ENCODE results near the gene NFE2L2. TPM values are rescaled to one million over a fixed set of nuclear protein-coding genes. Genes with fewer than 3 reads are reported as not detected.

Gene NFE2L2
- total and polyA plus RNA-seq, 2 experiments from 2014 or later = 77.4 to 123 TPM

DNA sequence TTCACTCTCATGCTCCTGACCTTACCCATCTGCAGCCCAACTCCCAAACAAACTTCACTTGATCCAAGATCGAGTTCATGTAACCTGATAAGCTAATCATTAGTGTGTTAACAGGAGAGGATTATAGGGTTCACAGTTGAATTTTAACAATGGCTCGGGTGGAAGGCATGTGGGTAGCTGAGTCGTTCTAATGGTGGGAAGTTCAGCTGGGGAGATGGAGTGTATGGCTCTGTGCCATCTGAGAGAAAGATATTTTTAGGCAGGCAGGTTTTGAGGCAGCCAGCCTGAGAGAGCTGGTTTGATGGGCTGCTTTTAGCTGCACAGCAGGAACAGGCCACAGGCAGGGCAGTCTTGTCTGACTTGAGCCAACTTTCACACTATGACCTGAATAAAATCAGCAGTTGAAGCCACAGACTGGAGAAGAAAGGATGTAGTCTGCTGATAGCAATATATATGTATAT, 17.7 kb upstream of the NFE2L2 start:
- Histone ChIP-seq H4K20me1 (ENCODE audit: insufficient read depth) (no peaks in the 10 kb centered on the region), H3F3A (ENCODE audit: insufficient read depth) (no peaks in the 10 kb centered on the region), H3K9ac (no peak overlapping the region), H3K79me2 (ENCODE audit: insufficient read depth) (no peaks in the 10 kb centered on the region), H3K4me3 (no peak overlapping the region), H3K36me3 (ENCODE audit: low read depth) (no peaks in the 10 kb centered on the region), H3K9me2 (ENCODE audit: insufficient read depth) (no peaks in the 10 kb centered on the region), H3K27ac (no peak overlapping the region), H2AFZ (no peak overlapping the region), H3K4me2 (ENCODE audit: unreplicated experiment) (no peak overlapping the region), H3K9me3 (ENCODE audit: low read depth) (no peaks in the 10 kb centered on the region), H3K27me3 (replicated peaks; ENCODE audit: insufficient read depth) (no peaks in the 10 kb centered on the region), H3K4me1 (ENCODE audit: insufficient read depth) (no peaks in the 10 kb centered on the region)
- peak; percentile 26 for DNase-seq
- in situ Hi-C loops (cut with MboI) = no loop called here
- no peak for TF ChIP-seq EZH2 (IDR thresholded peaks at IDR 0.05; ENCODE audit: insufficient read depth, poor library complexity, severe bottlenecking)
- no peak for TF ChIP-seq EZH2phosphoT487 (IDR thresholded peaks at IDR 0.05; ENCODE audit: insufficient read depth, low read depth)
- WGBS, 2 experiments (ENCODE audit: low coverage in 1 of 2, low lambda C conversion rate in 2 of 2, missing lambda C conversion rate in 2 of 2) = 45 to 50% methylated on average over 3 of the region's 3 CpGs

DNA sequence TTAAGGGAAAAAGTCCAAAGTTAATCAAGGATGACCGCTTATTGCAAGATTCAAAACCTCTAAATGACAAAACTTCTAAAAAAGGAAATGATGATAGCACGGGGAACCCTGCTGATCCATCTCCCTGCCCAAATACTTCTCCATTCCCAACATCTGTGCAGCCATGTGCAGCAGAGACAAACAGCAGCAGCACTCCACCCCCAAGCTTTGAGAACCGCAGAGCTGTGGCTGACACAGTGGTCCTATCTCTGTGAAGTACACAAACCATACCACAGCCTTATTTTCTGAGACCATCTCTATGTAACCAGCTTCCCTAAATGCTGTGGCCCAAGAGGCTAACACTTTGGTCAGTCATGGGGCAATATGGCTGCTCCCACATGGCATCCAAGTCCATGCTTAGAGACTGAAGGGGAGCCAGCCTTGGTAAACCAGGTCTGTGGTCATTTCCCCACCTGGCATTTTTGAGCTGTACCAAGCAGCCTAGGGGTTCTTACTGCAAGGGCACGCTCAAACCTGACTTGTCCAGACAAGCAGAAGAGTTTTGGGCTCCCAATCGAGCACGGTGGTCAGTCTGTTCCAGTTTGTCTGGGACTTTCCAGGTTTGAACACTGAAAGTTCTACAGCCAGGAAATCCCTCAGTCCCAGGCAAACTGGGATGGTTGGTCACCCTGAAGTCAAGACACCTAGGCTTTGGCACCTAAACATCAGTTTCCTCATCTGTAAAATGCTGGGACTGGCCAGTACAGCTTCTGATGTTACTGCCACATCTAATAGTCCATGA, 17.1 kb upstream of the NFE2L2 start:
- H4K20me1 ChIP-seq (ENCODE audit: insufficient read depth) = no peaks in the 10 kb centered on the region
- H3K4me2 ChIP-seq (ENCODE audit: unreplicated experiment) = no peak overlapping the region
- H3K9me2 ChIP-seq (ENCODE audit: insufficient read depth) = no peaks in the 10 kb centered on the region
- H3K27ac ChIP-seq = no peak overlapping the region
- H3K9me3 ChIP-seq (ENCODE audit: low read depth) = no peaks in the 10 kb centered on the region
- no peak overlapping the region for H3K9ac ChIP-seq
- in situ Hi-C loops (cut with MboI) = no loop called here
- no peaks in the 10 kb centered on the region for H3F3A ChIP-seq (ENCODE audit: insufficient read depth)
- WGBS, 2 experiments (ENCODE audit: low coverage in 1 of 2, low lambda C conversion rate in 2 of 2, missing lambda C conversion rate in 2 of 2) = 74 to 81% methylated on average over 6 of the region's 6 CpGs
- H3K27me3 ChIP-seq (replicated peaks; ENCODE audit: insufficient read depth) = no peaks in the 10 kb centered on the region
- no peaks in the 10 kb centered on the region for H3K4me1 ChIP-seq (ENCODE audit: insufficient read depth)
- H3K79me2 ChIP-seq (ENCODE audit: insufficient read depth) = no peaks in the 10 kb centered on the region
- H3K36me3 ChIP-seq (ENCODE audit: low read depth) = no peaks in the 10 kb centered on the region
- H2AFZ ChIP-seq = no peak overlapping the region
- no peak for DNase-seq
- no peak for TF ChIP-seq EZH2 (IDR thresholded peaks at IDR 0.05; ENCODE audit: insufficient read depth, poor library complexity, severe bottlenecking)
- TF ChIP-seq EZH2phosphoT487 (IDR thresholded peaks at IDR 0.05; ENCODE audit: insufficient read depth, low read depth) = no peak
- H3K4me3 ChIP-seq = no peak overlapping the region

DNA sequence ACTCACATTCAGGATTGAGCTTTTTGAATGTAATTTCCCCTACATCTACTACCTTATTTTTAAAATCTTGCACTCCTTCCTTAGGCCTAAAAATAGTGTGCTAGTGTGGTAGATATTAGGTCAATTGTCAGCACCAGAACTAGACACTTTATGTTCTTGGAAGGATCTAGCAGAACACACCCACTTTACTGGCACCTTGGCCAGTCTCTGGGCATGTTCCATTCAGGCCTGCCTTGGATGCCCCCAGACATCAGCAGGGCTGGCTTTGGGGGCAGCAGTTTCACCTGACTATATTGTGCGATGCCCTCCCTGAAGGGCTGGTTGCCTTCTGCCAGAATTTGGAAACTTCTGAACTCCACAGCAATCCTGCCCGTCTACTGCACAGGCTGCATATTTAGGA, 15.3 kb upstream of the NFE2L2 start:
- H3K79me2 ChIP-seq (ENCODE audit: insufficient read depth) = no peaks in the 10 kb centered on the region
- no peaks in the 10 kb centered on the region for H3K9me3 ChIP-seq (ENCODE audit: low read depth)
- H2AFZ ChIP-seq = no peak overlapping the region
- H3K4me1 ChIP-seq (ENCODE audit: insufficient read depth) = peaks cover 8% of the 10 kb centered on the region
- in situ Hi-C loops (cut with MboI) = no loop called here
- no peak for DNase-seq
- H3K27me3 ChIP-seq (replicated peaks; ENCODE audit: insufficient read depth) = no peaks in the 10 kb centered on the region
- TF ChIP-seq EZH2 (IDR thresholded peaks at IDR 0.05; ENCODE audit: insufficient read depth, poor library complexity, severe bottlenecking) (no peak), EZH2phosphoT487 (IDR thresholded peaks at IDR 0.05; ENCODE audit: insufficient read depth, low read depth) (no peak)
- no peak overlapping the region for H3K9ac ChIP-seq
- H3K9me2 ChIP-seq (ENCODE audit: insufficient read depth) = no peaks in the 10 kb centered on the region
- 85 to 93% methylated on average over 2 of the region's 2 CpGs for WGBS, 2 experiments (ENCODE audit: low coverage in 1 of 2, low lambda C conversion rate in 2 of 2, missing lambda C conversion rate in 2 of 2)
- H3K4me2 ChIP-seq (ENCODE audit: unreplicated experiment) = no peak overlapping the region
- peaks cover 6% of the 10 kb centered on the region for H3F3A ChIP-seq (ENCODE audit: insufficient read depth)
- no peak overlapping the region for H3K4me3 ChIP-seq
- H3K36me3 ChIP-seq (ENCODE audit: low read depth) = no peaks in the 10 kb centered on the region
- no peaks in the 10 kb centered on the region for H4K20me1 ChIP-seq (ENCODE audit: insufficient read depth)
- H3K27ac ChIP-seq = no peak overlapping the region

DNA sequence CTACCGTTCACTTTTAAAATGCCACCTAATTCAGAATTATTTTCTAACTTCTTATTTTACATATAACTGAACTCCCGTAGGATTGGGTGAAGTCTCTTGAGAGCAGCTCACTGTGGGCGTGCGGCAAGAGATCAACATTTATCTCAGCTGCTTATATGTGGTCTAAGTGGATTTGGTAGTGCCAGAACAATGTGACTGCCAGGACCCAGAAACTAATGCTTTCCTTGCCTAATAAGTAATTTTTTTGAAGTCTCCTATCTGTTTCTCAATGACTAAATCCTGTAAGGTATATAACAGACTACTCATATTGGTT, 11.2 kb upstream of the NFE2L2 start:
- Histone ChIP-seq H3K79me2 (ENCODE audit: insufficient read depth) (no peaks in the 10 kb centered on the region), H3K4me2 (ENCODE audit: unreplicated experiment) (peak overlapping the region; percentile 72), H3K4me1 (ENCODE audit: insufficient read depth) (peaks cover 27% of the 10 kb centered on the region), H3K9me3 (ENCODE audit: low read depth) (no peaks in the 10 kb centered on the region), H3F3A (ENCODE audit: insufficient read depth) (peaks cover 24% of the 10 kb centered on the region), H3K9ac (peak overlapping the region; percentile 16; the same call in 1 of the 2 replicates), H3K36me3 (ENCODE audit: low read depth) (no peaks in the 10 kb centered on the region), H3K27me3 (replicated peaks; ENCODE audit: insufficient read depth) (no peaks in the 10 kb centered on the region), H3K9me2 (ENCODE audit: insufficient read depth) (no peaks in the 10 kb centered on the region), H2AFZ (no peak overlapping the region), H3K4me3 (no peak overlapping the region), H3K27ac (peak overlapping the region; percentile 60), H4K20me1 (ENCODE audit: insufficient read depth) (no peaks in the 10 kb centered on the region)
- no peak for TF ChIP-seq EZH2phosphoT487 (IDR thresholded peaks at IDR 0.05; ENCODE audit: insufficient read depth, low read depth)
- no peak for TF ChIP-seq EZH2 (IDR thresholded peaks at IDR 0.05; ENCODE audit: insufficient read depth, poor library complexity, severe bottlenecking)
- WGBS, 2 experiments (ENCODE audit: low coverage in 1 of 2, low lambda C conversion rate in 2 of 2, missing lambda C conversion rate in 2 of 2) = 68 to 79% methylated on average over 4 of the region's 4 CpGs
- in situ Hi-C loops (cut with MboI) = no loop called here
- peak; percentile 38 for DNase-seq
